HS-27A (cell line): ENCODE data around the gene NID1.
"Not testable (repeated sequence)": the region's sequence is repeated elsewhere in the genome, so short reads cannot be mapped to it uniquely, and the experiment has no call there.

Experiments used
- DNase-seq: peaks from one replicate; pipeline ENCODE4 v3.0.0-alpha.2; 2012; ENCODE audit warnings: low read depth, missing footprints

Gene NID1

GRCh38 chr1:236023926-236024565 is 40.8 kb downstream of the NID1 start:
- no peak for DNase-seq

DNA sequence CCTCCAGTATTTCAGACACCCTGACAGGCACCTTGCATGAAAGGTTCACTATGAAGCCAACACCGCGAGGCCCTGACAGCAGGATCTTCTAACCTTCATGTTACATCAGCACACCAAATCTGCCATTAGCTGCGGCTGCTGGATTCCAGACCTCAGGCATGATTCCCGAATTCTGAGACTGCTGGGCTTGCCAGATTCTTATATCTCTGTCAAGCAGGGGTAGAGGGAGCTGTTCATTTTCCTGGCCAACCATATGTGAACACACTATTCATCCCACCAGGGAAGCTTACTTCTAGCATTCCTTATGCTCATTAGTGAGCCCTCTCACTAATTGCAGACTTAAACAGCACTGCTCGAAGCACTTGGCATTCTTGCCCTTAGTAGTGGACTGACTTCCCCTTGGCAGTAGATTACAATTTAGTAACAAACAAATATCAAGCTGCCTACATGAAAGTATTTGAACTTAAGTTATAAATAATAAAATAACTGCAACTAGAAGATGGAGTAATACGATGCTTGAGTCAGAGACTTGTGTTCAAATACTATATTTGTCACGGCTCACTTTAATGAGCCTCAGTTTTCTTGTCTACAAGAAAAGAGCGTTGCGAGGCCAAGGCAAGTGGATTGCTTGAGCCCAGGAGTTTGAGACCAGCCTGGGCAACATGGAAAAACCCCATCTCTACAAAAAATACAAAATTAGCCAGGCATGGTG is 43.3 kb downstream of the NID1 start:
- DNase-seq = no peak

- no peak for DNase-seq
These were observed 44.3 kb downstream of the NID1 start for GRCh38 chr1:236020359-236021219.

- DNase-seq = no peak
These were observed 45.9 kb downstream of the NID1 start for GRCh38 chr1:236018885-236019453.

DNA sequence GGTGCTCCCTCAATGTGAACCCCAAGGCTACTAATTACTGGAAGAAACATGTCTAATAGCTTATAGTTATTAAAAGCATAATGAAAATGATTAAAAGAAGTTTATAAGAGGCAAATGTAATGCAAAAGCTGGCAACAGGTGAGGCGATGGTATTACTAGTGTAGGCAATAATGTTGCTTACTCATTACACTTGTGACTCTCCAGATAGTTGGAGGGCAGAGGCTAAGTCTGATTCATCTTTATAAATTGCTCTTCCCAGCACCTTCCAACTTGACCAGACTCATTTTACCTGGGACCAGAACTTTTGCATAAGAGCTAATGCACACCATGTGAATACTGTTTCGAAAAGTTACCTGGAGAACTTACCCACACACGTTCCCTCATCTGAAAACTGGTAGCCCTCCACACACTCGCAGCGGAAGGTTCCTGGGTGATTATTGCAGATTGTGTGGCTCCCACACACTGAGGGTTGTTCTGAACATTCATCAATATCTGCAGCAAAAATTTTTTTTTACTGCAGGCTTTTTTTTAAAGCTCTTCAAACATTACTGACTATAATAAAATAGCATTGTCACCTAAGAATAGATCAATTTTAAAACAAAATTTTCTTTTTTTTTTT is 48.0 kb downstream of the NID1 start:
- no peak for DNase-seq

GRCh38 chr1:236016083-236016482 is 48.8 kb downstream of the NID1 start:
- no peak for DNase-seq

GRCh38 chr1:236015539-236015938 is 49.4 kb downstream of the NID1 start:
- no peak for DNase-seq

DNA sequence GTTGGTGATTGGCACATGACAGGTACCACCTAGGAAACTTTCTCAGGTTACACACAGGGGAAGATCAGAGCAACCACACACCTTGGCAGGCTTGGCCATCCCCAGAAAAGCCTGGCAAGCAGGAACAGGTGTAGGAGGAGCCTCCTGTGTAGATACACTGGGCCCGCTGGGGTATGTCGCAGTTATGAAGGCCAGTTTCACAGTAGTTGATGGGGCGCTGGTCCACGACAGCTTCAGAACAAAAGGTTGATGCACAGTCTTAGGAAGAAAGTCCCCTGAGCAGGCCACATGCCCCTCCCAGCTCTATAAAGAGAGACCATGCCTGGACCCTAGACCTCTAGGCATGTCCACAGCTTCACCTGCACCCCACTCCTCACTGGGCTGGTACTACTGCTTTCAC is 51.6 kb downstream of the NID1 start:
- no peak for DNase-seq

DNA sequence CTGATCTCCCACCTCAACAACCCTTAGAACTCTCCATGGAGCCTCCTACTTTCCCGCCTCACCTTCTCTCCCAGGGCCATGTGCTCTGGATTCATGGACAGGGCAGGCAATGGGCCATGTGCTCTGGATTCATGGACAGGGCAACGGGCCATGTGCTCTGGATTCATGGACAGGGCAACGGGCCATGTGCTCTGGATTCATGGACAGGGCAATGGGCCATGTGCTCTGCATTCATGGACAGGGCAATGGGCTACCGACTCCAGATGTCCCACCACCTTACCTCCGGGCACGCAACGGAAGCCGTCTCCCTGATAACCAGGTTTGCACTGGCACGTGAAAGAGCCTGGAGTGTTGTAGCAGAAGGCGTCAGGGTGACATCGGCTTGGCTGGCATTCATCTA is 53.2 kb downstream of the NID1 start:
- DNase-seq = no peak

DNA sequence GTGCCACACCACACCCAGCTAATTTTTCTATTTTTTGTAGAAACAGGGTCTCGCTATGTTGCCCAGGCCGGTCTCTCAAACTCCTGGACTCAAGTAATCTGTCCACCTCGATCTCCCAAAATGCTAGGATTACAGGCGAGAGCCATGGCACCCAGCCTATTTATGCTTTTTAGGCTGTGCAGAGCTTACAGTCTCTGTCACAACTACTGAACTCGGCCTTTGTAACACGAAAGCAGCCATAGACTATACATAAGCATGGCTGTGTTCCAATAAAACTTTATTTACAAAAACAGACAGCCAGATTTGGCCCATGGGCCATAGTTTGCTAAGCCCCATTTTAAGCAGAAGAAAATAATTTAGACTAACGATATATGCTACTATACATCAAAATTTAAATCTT is 54.4 kb downstream of the NID1 start:
- DNase-seq = no peak

DNA sequence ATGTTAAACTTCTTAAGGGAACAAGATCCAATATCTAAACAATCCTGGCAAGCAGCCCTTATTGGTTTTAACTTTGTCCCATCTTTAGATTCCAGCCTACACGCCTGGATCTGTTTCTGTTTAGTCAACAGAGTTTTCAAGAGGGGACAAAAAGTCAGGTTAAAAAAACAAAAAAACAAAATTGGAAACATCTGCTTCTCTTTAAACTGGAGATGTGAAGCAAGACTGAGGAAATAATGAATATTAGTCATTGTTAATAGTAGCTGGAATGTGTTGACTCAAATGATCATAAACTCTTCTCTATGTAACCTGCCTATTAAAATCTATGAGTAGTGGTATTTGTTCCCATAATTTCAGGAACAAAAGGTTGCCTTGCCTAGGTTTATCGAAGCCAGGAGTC is 55.0 kb downstream of the NID1 start:
- DNase-seq = no peak

DNA sequence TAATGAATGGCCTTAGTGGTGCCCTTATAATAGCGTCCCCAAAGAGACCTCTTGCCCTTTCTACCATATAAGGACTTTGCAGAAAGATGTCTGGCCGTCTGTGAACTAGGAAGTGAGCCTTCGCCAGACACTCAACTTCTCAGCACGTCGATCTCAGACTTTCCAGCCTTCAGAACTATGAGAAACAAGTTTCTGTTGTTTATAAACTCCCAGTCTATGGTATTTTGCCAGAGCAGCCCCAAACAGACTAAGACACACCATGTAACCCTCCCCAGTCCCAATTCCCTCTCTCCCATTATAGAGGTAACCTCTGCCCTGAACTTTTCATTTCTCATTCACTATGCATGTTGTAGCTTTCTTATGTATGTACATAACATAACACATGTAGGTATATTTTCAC is 55.7 kb downstream of the NID1 start:
- no peak for DNase-seq

DNA sequence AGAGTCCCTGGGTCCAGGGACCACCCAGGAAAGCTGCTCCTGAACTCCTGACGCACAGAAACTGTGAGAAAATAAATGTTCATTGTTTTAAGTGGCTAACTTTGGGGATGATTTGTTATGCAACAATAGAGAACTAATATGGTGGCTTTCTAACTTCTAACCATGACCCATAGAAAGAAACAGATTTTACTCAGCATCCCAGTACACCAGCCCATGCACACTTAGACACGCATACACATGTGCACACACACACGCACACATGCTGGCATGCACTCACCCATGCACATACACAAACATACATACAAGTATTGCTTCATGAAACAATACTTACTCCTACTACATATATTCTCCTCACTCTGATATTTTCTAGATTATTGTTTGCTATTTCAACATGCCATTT is 57.1 kb downstream of the NID1 start:
- no peak for DNase-seq

DNA sequence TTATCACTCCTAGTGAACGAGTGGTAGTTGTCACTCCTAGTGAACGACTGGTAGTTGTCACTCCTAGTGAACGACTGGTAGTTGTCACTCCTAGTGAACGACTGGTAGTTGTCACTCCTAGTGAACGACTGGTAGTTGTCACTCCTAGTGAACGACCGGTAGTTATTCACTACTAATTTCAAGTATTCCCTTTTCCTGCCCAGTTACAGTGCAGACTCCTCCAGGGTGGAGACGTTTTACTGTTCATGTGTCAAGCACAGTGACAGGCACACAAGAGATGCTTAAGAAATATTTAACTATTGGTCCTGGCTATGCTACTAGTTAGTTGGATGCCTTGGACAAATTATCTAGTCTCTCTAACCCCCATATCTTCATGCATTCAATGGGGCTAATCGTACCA is 61.8 kb downstream of the NID1 start:
- DNase-seq = not testable (repeated sequence)

GRCh38 chr1:236002572-236002971 is 62.3 kb downstream of the NID1 start:
- DNase-seq = no peak

GRCh38 chr1:236002025-236002390 is 62.9 kb downstream of the NID1 start:
- DNase-seq = no peak

GRCh38 chr1:236000781-236001180 is 64.1 kb downstream of the NID1 start:
- no peak for DNase-seq

DNA sequence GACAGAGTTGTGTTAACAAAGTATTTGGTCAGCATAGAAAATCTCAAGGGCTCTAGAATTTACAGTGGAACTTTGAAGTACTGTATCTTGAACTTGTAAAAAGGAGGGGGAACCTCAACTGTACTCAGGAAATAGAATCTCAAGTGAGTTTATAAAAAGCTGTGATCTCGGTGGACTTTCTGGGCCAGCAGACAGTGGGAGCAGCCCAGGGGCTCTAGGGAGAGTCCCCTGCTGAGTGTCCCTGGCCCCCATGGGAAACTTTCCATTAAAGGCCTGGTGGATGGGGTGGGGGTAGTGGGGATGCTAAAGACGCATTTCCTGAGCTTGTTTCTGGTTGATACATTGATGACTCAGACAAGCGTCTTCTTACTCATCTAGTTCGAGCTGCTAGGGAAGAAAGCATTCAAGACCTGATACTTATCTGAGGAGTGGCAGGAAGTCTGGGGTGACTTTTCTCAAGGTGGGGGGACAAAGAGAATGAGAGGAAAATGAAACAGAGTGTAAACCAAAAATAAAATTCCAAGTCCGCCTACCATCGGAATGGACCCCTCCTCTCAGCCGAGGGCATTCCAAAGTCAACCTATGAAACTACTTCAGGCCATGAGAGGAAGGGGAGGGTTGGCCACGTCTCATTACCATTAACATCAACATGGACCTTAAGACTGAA is 65.5 kb downstream of the NID1 start:
- DNase-seq = peak; percentile 67

GRCh38 chr1:235998812-235999211 is 66.1 kb downstream of the NID1 start:
- DNase-seq = no peak

DNA sequence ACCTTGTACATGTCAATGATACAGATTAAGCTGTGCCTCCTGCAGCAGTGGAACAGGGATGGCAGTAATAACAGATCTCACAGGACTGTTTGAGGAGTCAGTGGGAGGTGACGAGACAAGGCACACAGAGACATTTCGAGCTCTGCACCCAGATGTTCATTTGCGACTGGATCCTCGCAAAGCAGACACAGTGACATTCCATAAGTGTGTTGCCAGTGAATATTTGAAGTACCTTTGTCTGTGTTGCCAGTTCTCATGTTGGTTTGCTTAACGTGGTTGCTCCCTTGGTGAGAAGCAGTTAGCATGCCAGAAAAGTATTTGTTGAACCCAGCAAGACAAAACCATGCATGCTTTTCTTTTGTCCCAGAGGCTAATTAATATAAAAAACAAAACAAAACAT is 67.0 kb downstream of the NID1 start:
- DNase-seq = no peak

- DNase-seq = no peak
These were observed 67.8 kb downstream of the NID1 start for GRCh38 chr1:235997049-235997448.
